Endothelial cell of umbilical vein (primary cell): ENCODE data around the gene RARS1. TPM values are rescaled to one million over a fixed set of nuclear protein-coding genes. Genes with fewer than 3 reads are reported as not detected.

ENCODE experiments used
- BruUV-seq: library from RNA; stranded (reverse); fragments of 400-500 nt; replicated peaks from 2 replicates; lab custom pipeline; 2021; lab: Mats Ljungman, UMichigan
- CTCF ChIA-PET: fragments of 300-600, 350-600 bp; sonication (Branson Sonifier 250); formaldehyde crosslinking; loops from one replicate; lab custom pipeline; 2021; ENCODE audit warnings: antibody characterized with exemption, inconsistent platforms; lab: Charles Lee
- POLR2A ChIA-PET: fragments of 300-600, 350-600 bp; sonication (Branson Sonifier 250); formaldehyde crosslinking; loops from one replicate; lab custom pipeline; 2021; ENCODE audit warnings: antibody characterized with exemption, inconsistent platforms; lab: Charles Lee
- DNase-seq: peaks from one replicate; pipeline ENCODE4 v3.0.0-alpha.2; 2011; ENCODE audit warnings: low read depth, low spot score
- FAIRE-seq: peaks from 2 replicates; lab custom pipeline; 2011; peaks lifted over from hg19 to GRCh38; lab: Jason Lieb, UNC
- H2AFZ ChIP-seq: 2 replicates; pipeline ENCODE4 v1.6.0; 2012; ENCODE audit warnings: low read depth, low read length, control low read depth, inconsistent platforms
- H3K27ac ChIP-seq: 2 replicates; pipeline ENCODE4 v1.5.1; 2011; ENCODE audit warnings: low read depth, mild to moderate bottlenecking, control low read depth, low read length, moderate library complexity; ENCODE audit not compliant: insufficient read depth
- H3K27me3 ChIP-seq, 2 experiments: 2 replicates each; pipeline versions ENCODE4 v1.6.0 to v1.6.1; 2011; ENCODE audit warnings: low read length in 2 of 2, mixed read lengths in 1 of 2; ENCODE audit not compliant: control insufficient read depth in 2 of 2, insufficient read depth in 2 of 2
- H3K36me3 ChIP-seq, 2 experiments: 2 replicates in 1 of 2; 3 replicates in 1 of 2; pipeline ENCODE4 v1.5.1; 2011; ENCODE audit warnings: low read length in 2 of 2, mild to moderate bottlenecking in 1 of 2, moderate library complexity in 1 of 2; ENCODE audit not compliant: control insufficient read depth in 2 of 2, insufficient read depth in 2 of 2; ENCODE audit errors: extremely low read depth in 1 of 2
- H3K4me1 ChIP-seq: 3 replicates; pipeline ENCODE4 v1.5.1; 2011; ENCODE audit warnings: mild to moderate bottlenecking, low read length; ENCODE audit not compliant: control insufficient read depth, insufficient read depth; ENCODE audit errors: extremely low read depth
- H3K4me2 ChIP-seq: 2 replicates; pipeline ENCODE4 v1.6.1; 2011; ENCODE audit warnings: low read length, control low read depth, mixed read lengths; ENCODE audit not compliant: insufficient read depth
- H3K4me3 ChIP-seq, 3 experiments: fragments of 200-600 bp in 1 of 3; sonication (generic), shearing (Covaris generic) in 1 of 3; replicated peaks in 1 of 3; 2 replicates each; pipeline ENCODE4 v1.5.1; 2011 to 2016; ENCODE audit warnings: control low read depth in 3 of 3, low read length in 3 of 3, mild to moderate bottlenecking in 2 of 3, inconsistent platforms in 1 of 3, low read depth in 1 of 3, moderate library complexity in 1 of 3; ENCODE audit not compliant: insufficient read depth in 1 of 3
- H3K79me2 ChIP-seq: 2 replicates; pipeline ENCODE4 v1.6.0; 2012; ENCODE audit warnings: low read length, inconsistent platforms; ENCODE audit not compliant: control insufficient read depth, insufficient read depth
- H3K9ac ChIP-seq: replicated peaks from 2 replicates; pipeline ENCODE3; 2011; ENCODE audit warnings: low read length, control low read depth; ENCODE audit not compliant: insufficient read depth; ENCODE audit errors: extremely low read depth
- H3K9me1 ChIP-seq: replicated peaks from 3 replicates; pipeline ENCODE4 v1.6.0; 2011; ENCODE audit warnings: mild to moderate bottlenecking, low read length; ENCODE audit not compliant: control insufficient read depth, insufficient read depth; ENCODE audit errors: extremely low read depth
- H3K9me3 ChIP-seq: replicated peaks from 2 replicates; pipeline ENCODE4 v1.5.1; 2012; ENCODE audit warnings: low read length, inconsistent platforms; ENCODE audit not compliant: control insufficient read depth, insufficient read depth
- H4K20me1 ChIP-seq: replicated peaks from 2 replicates; pipeline ENCODE3; 2011; ENCODE audit warnings: mild to moderate bottlenecking, low read length; ENCODE audit not compliant: control insufficient read depth, insufficient read depth; ENCODE audit errors: extremely low read depth
- EZH2 ChIP-seq: IDR thresholded peaks from 2 replicates; pipeline ENCODE4 v1.6.1; 2012; ENCODE audit warnings: borderline replicate concordance, low read depth, mild to moderate bottlenecking, moderate library complexity, low read length, inconsistent platforms; ENCODE audit not compliant: severe bottlenecking
- FOS ChIP-seq: IDR thresholded peaks from 2 replicates; pipeline ENCODE4 v1.6.1; 2011; ENCODE audit warnings: mild to moderate bottlenecking, low read length, moderate library complexity, borderline replicate concordance; ENCODE audit not compliant: insufficient read depth
- GATA2 ChIP-seq: IDR thresholded peaks from 2 replicates; pipeline ENCODE4 v1.7.0; 2011; ENCODE audit warnings: low read depth, mild to moderate bottlenecking, moderate library complexity, mixed read lengths, low read length; ENCODE audit not compliant: insufficient read length, insufficient read depth
- JUN ChIP-seq: IDR thresholded peaks from 2 replicates; pipeline ENCODE4 v1.6.1; 2011; ENCODE audit warnings: borderline replicate concordance, low read depth; ENCODE audit not compliant: insufficient read length, insufficient read depth
- MYC ChIP-seq: IDR thresholded peaks from one replicate; pipeline ENCODE4 v1.6.1; 2011; ENCODE audit warnings: mild to moderate bottlenecking, low read depth, low read length
- POLR2A ChIP-seq: IDR thresholded peaks from 2 replicates; pipeline ENCODE4 v1.6.1; 2012; ENCODE audit warnings: low read depth, mild to moderate bottlenecking, control low read depth, low read length
- POLR2AphosphoS5 ChIP-seq: IDR thresholded peaks from 2 replicates; pipeline ENCODE4 v1.6.1; 2012; ENCODE audit warnings: low read depth, mild to moderate bottlenecking, control low read depth, low read length, moderate library complexity; ENCODE audit not compliant: insufficient read depth
- dilution Hi-C: fragments of 300-500 bp; cut with MboI; formaldehyde crosslinking; loops from one replicate; pipeline ENCODE4 v1.15.0; 2019; ENCODE audit warnings: low sequenced_read_pairs; ENCODE audit not compliant: extremely low pct_ligation_motif_present
- intact Hi-C: fragments of 100-400 bp; cut with micrococcal nuclease; formaldehyde crosslinking; loops from one replicate; pipeline ENCODE4 v1.10.0; 2022
- polyA plus RNA-seq, 4 experiments: library from polyadenylated mRNA; depleted of rRNA in 3 of 4; stranded (reverse) in 3 of 4; unstranded in 1 of 4; fragments of >200 nt; gene quantifications; 2 replicates each; pipeline versions ENCODE4 v1.2.1 to v1.2.3, GENCODE V29; 2011 to 2012; ENCODE audit warnings: missing spikeins in 1 of 4
- total RNA-seq: library from RNA; stranded (reverse); gene quantifications from 2 replicates; pipeline ENCODE4 v1.2.3, GENCODE V29; 2021
- TF ChIP-seq, protein P1 (sequence below), 2 donors: IDR thresholded peaks; 1 replicate in 1 of 2; 2 replicates in 1 of 2; pipeline ENCODE4 v1.5.1; 2011; ENCODE audit warnings: low read length in 2 of 2, mild to moderate bottlenecking in 2 of 2, moderate library complexity in 2 of 2, control low read depth in 1 of 2, inconsistent platforms in 1 of 2, low read depth in 1 of 2; ENCODE audit not compliant: insufficient read depth in 1 of 2; ENCODE audit errors: extremely low read depth in 1 of 2
- TF ChIP-seq, protein P2 (sequence below): IDR thresholded peaks from 2 replicates; pipeline ENCODE4 v1.6.1; 2011; ENCODE audit not compliant: insufficient read depth, insufficient read length

The RARS1 gene
- total and polyA plus RNA-seq, 2 donors (not counting 3 experiments of a cell fraction or from before 2014, with no cell fraction given), result 28.0 to 104 TPM

DNA sequence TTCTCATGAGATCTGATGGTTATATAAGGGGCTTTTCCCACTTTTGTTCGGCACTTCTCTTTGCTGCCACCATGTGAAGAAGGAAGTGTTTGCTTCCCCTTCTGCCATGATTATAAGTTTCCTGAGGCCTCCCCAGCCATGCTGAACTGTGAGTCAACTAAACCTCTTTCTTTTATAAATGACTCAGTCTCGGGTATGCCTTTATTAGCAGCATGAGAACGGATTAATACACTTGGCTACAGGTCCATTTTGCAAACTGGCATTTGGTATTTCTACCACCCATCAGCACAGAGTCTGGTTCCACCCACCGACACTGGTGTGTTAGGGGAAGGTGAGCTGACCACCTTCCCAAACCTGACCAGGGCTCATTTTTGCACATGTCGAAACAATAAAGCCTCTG, 47.9 kb upstream of the RARS1 start:
- DNase-seq, result no peak
- intact Hi-C loops, result no loop called here
- dilution Hi-C loops, result no loop called here
- Histone ChIP-seq H3K9me3 (no peaks in the 10 kb centered on the region), H3K4me1 (no peaks in the 10 kb centered on the region), H3K4me3 (no peak overlapping the region), H3K9me1 (no peaks in the 10 kb centered on the region), H3K27me3 (no peaks in the 10 kb centered on the region), H3K36me3 (no peaks in the 10 kb centered on the region), H4K20me1 (no peaks in the 10 kb centered on the region), H3K4me2 (no peak overlapping the region), H2AFZ (no peak overlapping the region), H3K79me2 (no peaks in the 10 kb centered on the region), H3K9ac (no peak overlapping the region), H3K27ac (no peak overlapping the region)
- no TSS peak for BruUV-seq
- no peak for FAIRE-seq
- ChIA-PET CTCF (no interaction called here), POLR2A (no interaction called here)
- TF ChIP-seq EZH2 (no peak), POLR2AphosphoS5 (no peak), GATA2 (no peak), POLR2A (no peak)

DNA sequence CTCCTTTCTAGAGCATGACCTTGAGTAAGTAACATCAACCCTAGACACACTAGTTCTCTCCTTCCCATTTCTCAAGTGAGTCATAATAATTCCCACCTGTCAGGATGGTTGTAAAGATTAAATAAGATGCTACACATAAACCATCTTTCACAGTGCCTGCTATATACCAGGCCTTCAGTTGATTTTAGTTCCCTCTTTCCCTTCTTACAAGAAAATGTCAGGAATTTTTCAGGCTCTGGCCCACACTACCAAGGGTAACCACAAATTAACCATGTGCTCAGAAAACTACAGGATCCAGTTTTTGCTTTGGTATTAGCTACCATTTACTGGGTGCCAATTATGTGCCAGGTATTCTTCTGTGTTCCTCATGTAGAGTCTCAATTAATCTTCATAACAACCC, 42.7 kb upstream of the RARS1 start:
- TF ChIP-seq POLR2A (no peak), POLR2AphosphoS5 (no peak), GATA2 (no peak), EZH2 (no peak), JUN (no peak), MYC (no peak), FOS (no peak)
- TF ChIP-seq, protein P1, sequence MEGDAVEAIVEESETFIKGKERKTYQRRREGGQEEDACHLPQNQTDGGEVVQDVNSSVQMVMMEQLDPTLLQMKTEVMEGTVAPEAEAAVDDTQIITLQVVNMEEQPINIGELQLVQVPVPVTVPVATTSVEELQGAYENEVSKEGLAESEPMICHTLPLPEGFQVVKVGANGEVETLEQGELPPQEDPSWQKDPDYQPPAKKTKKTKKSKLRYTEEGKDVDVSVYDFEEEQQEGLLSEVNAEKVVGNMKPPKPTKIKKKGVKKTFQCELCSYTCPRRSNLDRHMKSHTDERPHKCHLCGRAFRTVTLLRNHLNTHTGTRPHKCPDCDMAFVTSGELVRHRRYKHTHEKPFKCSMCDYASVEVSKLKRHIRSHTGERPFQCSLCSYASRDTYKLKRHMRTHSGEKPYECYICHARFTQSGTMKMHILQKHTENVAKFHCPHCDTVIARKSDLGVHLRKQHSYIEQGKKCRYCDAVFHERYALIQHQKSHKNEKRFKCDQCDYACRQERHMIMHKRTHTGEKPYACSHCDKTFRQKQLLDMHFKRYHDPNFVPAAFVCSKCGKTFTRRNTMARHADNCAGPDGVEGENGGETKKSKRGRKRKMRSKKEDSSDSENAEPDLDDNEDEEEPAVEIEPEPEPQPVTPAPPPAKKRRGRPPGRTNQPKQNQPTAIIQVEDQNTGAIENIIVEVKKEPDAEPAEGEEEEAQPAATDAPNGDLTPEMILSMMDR (IDR thresholded peaks at IDR 0.05; ENCODE audit: extremely low read depth in 1 of 2, insufficient read depth in 1 of 2, low read depth in 1 of 2, low read length in 2 of 2), result no peak
- TF ChIP-seq, protein P2, sequence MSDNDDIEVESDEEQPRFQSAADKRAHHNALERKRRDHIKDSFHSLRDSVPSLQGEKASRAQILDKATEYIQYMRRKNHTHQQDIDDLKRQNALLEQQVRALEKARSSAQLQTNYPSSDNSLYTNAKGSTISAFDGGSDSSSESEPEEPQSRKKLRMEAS, result no peak
- CTCF ChIA-PET, result no interaction called here
- no peak for FAIRE-seq

More for the DNA sequence above, 42.7 kb upstream of the RARS1 start:
- no peak for DNase-seq
- Histone ChIP-seq H3K4me3 (no peak overlapping the region), H2AFZ (no peak overlapping the region), H3K9me3 (no peaks in the 10 kb centered on the region), H4K20me1 (no peaks in the 10 kb centered on the region), H3K36me3 (no peaks in the 10 kb centered on the region), H3K4me1 (no peaks in the 10 kb centered on the region), H3K79me2 (no peaks in the 10 kb centered on the region), H3K9ac (no peak overlapping the region), H3K27ac (no peak overlapping the region), H3K4me2 (no peak overlapping the region), H3K27me3 (no peaks in the 10 kb centered on the region), H3K9me1 (no peaks in the 10 kb centered on the region)
- intact Hi-C loops, result no loop called here
- POLR2A ChIA-PET, result no interaction called here
- BruUV-seq, result no TSS peak
- dilution Hi-C loops, result no loop called here
